ENCODE data around the gene MYOZ3.
A peak's percentile ranks its signal among the peaks of the same experiment; 100 is the strongest.

MYOZ3 gene

DNA sequence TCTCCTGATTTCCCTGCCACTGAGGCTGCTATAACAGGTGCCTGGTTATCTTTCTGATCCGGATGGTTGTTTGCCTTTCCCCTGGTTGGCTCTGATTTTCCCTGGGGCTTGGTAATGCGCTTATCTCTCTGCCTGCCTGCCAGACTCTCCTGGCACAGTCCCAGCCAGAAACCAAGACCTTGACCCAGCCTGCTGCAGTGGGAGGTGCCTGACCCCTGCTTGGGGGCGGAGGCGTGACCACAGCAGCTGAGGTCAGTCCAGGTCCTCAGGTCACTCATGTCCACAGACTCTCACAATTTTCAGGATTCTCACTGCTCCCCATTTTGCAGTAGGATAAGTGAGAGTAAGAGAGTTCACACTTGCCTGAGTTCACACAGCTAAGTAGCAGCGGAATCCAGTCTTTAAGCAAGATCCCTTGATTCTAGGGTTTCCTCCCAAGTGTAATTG, 45.0 kb upstream of the MYOZ3 start:
- H3K27ac ChIP-seq: peak overlapping the region; percentile 88 to 93
- DNase-seq (ENCODE audit: low spot score): no peak
- H3K4me3 ChIP-seq: no peak overlapping the region
- TF ChIP-seq, protein P1, sequence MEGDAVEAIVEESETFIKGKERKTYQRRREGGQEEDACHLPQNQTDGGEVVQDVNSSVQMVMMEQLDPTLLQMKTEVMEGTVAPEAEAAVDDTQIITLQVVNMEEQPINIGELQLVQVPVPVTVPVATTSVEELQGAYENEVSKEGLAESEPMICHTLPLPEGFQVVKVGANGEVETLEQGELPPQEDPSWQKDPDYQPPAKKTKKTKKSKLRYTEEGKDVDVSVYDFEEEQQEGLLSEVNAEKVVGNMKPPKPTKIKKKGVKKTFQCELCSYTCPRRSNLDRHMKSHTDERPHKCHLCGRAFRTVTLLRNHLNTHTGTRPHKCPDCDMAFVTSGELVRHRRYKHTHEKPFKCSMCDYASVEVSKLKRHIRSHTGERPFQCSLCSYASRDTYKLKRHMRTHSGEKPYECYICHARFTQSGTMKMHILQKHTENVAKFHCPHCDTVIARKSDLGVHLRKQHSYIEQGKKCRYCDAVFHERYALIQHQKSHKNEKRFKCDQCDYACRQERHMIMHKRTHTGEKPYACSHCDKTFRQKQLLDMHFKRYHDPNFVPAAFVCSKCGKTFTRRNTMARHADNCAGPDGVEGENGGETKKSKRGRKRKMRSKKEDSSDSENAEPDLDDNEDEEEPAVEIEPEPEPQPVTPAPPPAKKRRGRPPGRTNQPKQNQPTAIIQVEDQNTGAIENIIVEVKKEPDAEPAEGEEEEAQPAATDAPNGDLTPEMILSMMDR (IDR thresholded peaks at IDR 0.05): no peak

DNA sequence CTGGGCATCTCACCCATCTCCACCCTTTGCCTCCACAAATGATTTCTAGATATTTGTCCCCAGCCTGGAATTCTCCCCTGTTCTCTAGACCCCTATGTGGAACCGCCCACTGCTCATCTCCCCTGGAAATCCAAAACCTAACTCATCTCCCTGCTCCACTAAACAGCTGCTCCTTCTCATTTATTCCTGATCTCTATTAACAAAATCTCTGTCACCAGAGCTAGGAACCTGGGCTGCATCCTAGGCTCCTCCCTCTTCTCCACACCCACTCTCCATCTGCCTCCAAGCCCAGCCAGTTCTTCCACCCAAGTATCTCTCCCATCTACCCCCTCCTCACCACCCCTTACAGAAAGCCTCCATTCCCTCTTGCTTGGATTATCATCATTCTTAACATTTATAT, 44.5 kb upstream of the MYOZ3 start:
- Histone ChIP-seq H3K27ac (peak overlapping the region; percentile 88 to 93), H3K4me3 (no peak overlapping the region)
- TF ChIP-seq, protein P1 (IDR thresholded peaks at IDR 0.05): no peak
- DNase-seq (ENCODE audit: low spot score): no peak

DNA sequence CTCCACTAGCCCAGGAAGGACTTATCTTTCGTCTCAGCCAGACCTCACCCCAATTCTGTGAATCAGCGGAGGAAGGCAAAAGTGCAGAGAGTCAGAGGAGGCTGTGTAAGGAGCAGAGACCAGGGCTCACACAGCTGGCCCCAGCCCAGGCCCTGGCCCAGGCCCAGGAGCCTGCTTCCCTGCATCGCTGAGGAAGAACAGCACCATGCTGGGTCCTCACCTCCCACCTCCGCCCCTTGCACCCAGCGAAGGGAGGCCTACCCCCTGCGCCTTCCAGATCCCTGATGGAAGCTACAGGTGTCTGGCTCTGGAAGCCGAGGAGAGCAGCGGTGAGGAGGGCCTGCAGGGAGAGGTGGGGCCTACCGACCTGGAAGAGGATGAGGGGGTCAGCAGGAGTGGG, 42.9 kb upstream of the MYOZ3 start:
- Histone ChIP-seq H3K4me3 (no peak overlapping the region), H3K27ac (peak overlapping the region; percentile 91 to 93)
- DNase-seq (ENCODE audit: low spot score): no peak
- TF ChIP-seq, protein P1 (IDR thresholded peaks at IDR 0.05): no peak

DNA sequence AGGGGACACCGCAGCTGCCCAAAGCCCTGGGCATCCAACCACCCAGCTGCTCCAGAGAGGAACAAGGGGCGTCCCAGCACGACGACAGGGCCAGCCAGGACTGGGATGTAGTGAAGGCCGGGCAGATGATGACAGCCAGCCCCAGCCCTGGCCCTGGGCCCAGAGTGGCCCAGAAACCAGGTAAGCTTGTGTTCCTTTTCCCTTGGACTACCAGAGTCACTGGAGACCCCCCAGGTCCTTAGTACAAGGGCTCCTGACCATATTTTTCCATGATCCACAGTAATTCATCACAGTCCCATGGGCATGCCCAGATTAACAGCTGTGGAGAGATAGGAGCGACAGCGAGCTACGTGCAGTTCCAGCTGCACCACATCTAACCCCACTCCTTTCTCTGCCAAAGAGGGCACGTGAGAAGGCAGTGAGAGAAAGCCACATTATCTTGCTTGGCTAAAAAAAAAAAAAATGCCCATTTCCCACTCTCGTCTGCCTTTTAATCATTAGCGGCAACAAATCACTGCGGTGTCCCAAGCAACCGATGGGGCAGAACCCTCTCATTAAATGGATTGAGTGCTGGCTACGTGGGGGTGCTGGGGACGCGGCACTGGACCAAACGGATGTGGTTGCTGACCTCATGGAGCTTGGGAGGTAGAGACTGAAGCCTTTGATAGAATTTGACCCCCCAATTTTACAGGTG, 42.3 kb upstream of the MYOZ3 start:
- Histone ChIP-seq H3K27ac (peak overlapping the region; percentile 91 to 93), H3K4me3 (peak overlapping the region; percentile 38)
- DNase-seq (ENCODE audit: low spot score): peak; percentile 84
- TF ChIP-seq, protein P1 (IDR thresholded peaks at IDR 0.05): no peak

DNA sequence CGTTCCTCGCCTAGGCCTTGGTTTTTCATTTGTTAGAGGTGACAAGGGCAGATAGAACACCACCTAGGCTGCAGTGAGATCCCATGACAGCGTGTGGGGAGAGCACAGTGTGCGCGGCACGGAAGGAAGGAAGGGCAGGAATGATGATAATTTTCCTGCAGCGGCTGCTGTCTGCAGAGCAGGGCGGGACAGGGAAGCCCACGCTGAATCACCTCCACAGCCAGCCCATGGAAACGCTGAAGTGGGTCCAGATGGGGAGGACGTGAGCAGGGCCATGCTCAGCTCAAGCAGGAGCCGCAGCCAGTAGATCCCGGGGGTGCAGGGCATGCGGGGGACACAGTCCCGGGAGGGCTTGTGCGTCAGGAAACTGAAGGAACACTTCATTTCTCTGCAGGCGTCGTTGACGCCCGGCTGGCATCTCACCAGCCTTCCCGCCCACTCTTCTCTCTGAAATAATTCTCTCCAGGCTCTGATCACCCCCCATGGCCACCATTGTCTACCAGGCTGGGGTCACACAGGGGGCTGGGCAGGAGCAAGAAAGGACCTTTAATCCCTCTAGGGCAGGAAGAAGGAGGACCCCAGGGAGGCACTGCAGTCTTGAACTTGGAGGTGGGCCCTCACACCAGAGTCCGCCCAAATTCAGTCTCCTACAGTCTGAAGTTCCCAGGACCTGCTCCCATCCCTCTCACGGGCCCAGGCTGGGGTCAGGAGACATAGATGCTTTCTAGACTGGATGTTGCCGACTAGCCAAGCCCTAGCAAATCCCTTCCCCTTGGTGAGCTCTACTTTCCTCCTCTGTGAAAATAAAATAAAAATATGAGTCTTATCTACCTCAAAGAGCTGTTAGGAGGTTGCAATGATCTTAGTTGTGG, 41.5 kb upstream of the MYOZ3 start:
- TF ChIP-seq, protein P1 (IDR thresholded peaks at IDR 0.05): no peak
- Histone ChIP-seq H3K27ac (peak overlapping the region; percentile 91 to 93), H3K4me3 (peak overlapping the region; percentile 38)
- DNase-seq (ENCODE audit: low spot score): peak; percentile 85

DNA sequence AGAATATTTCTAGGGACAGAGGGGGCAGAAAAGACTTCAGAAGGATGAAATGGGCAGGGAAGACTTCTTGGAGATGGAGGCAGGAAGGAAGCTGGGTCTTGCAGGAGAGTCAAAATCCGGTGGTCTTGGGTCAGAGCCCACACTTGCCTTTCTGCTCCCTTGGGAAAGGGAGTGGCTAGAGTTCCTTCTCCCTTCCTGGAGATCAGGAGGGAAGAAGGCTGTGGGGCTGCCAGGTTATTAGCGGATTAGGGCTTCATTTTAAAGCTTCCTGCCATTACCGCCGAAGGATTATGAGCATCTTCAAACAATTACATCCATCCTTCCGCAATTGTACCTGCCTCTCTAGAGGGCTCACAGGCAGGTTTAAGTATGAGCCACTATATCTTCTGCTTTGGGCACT, 39.8 kb upstream of the MYOZ3 start:
- Histone ChIP-seq H3K27ac (peak overlapping the region; percentile 49 to 100), H3K4me3 (no peak overlapping the region)
- no peak for DNase-seq (ENCODE audit: low spot score)
- TF ChIP-seq, protein P1 (IDR thresholded peaks at IDR 0.05): no peak
